HepG2 (cell line): ENCODE measurements around the gene ATP8A2. TPM values are rescaled to one million over a fixed set of nuclear protein-coding genes. Genes with fewer than 3 reads are reported as not detected.

Source experiments
- ATAC-seq: fragments of 200-7000 bp; cut with Tn5 transposase; 3 replicates; pipeline ENCODE4 v1.9.1; 2020; ENCODE audit warnings: mild to moderate bottlenecking, moderate library complexity
- BruUV-seq: library from RNA; stranded (reverse); fragments of 400-500 nt; replicated peaks from 2 replicates; lab custom pipeline; 2021; lab: Mats Ljungman, UMichigan
- CTCF ChIA-PET: fragments of 300-600 bp; formaldehyde crosslinking; extraction: SDS; loops from one replicate; lab custom pipeline; 2021; ENCODE audit warnings: low total read pairs, inconsistent platforms, low intra/inter-chr PET ratio; lab: Yijun Ruan, JAX
- POLR2A ChIA-PET: fragments of 350-600 bp; sonication (Branson Sonifier 250); formaldehyde crosslinking; loops from one replicate; lab custom pipeline; 2020; ENCODE audit warnings: antibody characterized with exemption, inconsistent platforms; lab: Yijun Ruan, JAX
- DNase-seq: peaks from one replicate; pipeline ENCODE4 v3.0.0-alpha.2; 2015; ENCODE audit warnings: low spot score
- FAIRE-seq: peaks from 3 replicates; lab custom pipeline; 2011; peaks lifted over from hg19 to GRCh38; lab: Jason Lieb, UNC
- H2AFZ ChIP-seq: one replicate; pipeline ENCODE4 v1.6.1; 2011; ENCODE audit warnings: low read length, inconsistent platforms
- H3K27ac ChIP-seq: fragments of 300-600 bp; 3 replicates; pipeline ENCODE4 v1.8.0; 2011; ENCODE audit warnings: mixed run types, mild to moderate bottlenecking, mixed read lengths, low read length, inconsistent platforms; ENCODE audit not compliant: insufficient read depth; ENCODE audit errors: extremely low read length
- H3K27me3 ChIP-seq, 2 experiments: fragments of 200-600 bp in 1 of 2; 2 replicates in 1 of 2; 3 replicates in 1 of 2; pipeline versions ENCODE4 v1.6.0 to v1.8.0; 2011; ENCODE audit warnings: low read length in 2 of 2, mild to moderate bottlenecking in 2 of 2, moderate library complexity in 2 of 2, inconsistent platforms in 1 of 2; ENCODE audit not compliant: insufficient read depth in 2 of 2, control insufficient read depth in 1 of 2
- H3K36me3 ChIP-seq, 2 experiments: fragments of 200-600 bp in 1 of 2; replicated peaks in 1 of 2; 2 replicates in 1 of 2; 3 replicates in 1 of 2; pipeline versions ENCODE4 v1.5.1 to v1.8.0; 2011; ENCODE audit warnings: low read length in 2 of 2, inconsistent platforms in 1 of 2; ENCODE audit not compliant: insufficient read depth in 2 of 2, control insufficient read depth in 1 of 2
- H3K4me1 ChIP-seq: 2 replicates; pipeline ENCODE4 v1.5.1; 2012; ENCODE audit warnings: low read length, inconsistent platforms; ENCODE audit not compliant: insufficient read depth
- H3K4me2 ChIP-seq: 2 replicates; pipeline ENCODE4 v1.6.0; 2011; ENCODE audit warnings: low read depth, low read length, inconsistent platforms
- H3K4me3 ChIP-seq, 3 experiments: fragments of 200-600 bp in 1 of 3; sonication (generic), shearing (Covaris generic) in 1 of 3; replicated peaks in 1 of 3; 2 replicates each; pipeline ENCODE4 v1.5.1; 2011 to 2016; ENCODE audit warnings: low read length in 3 of 3, inconsistent platforms in 2 of 3, low read depth in 2 of 3, mild to moderate bottlenecking in 2 of 3, control low read depth in 1 of 3, mixed read lengths in 1 of 3; ENCODE audit not compliant: insufficient read depth in 1 of 3
- H3K79me2 ChIP-seq: one replicate; pipeline ENCODE4 v1.6.1; 2011; ENCODE audit warnings: low read length, inconsistent platforms; ENCODE audit not compliant: insufficient read depth
- H3K9ac ChIP-seq: 2 replicates; pipeline ENCODE4 v1.6.0; 2011; ENCODE audit warnings: mild to moderate bottlenecking, low read depth, low read length, inconsistent platforms; ENCODE audit not compliant: insufficient read depth
- H3K9me3 ChIP-seq: 2 replicates; pipeline ENCODE4 v1.5.1; 2012; ENCODE audit warnings: mild to moderate bottlenecking, low read length
- H4K20me1 ChIP-seq: 2 replicates; pipeline ENCODE4 v1.6.0; 2011; ENCODE audit warnings: inconsistent platforms, mild to moderate bottlenecking, low read length, moderate library complexity; ENCODE audit not compliant: insufficient read depth
- ARID2 ChIP-seq: sonication (generic); formaldehyde crosslinking; IDR thresholded peaks from 2 replicates; pipeline ENCODE4 v1.8.1; 2022; ENCODE audit warnings: mild to moderate bottlenecking, missing genetic modification reagents, borderline replicate concordance
- CC2D1A ChIP-seq: sonication (generic); formaldehyde crosslinking; IDR thresholded peaks from 2 replicates; pipeline ENCODE4 v1.8.1; 2023; ENCODE audit warnings: mild to moderate bottlenecking, missing genetic modification reagents
- CSRNP1 ChIP-seq: sonication (generic); formaldehyde crosslinking; IDR thresholded peaks from 2 replicates; pipeline ENCODE4 v1.8.1; 2023; ENCODE audit warnings: mild to moderate bottlenecking, missing genetic modification reagents
- FOSL1 ChIP-seq: sonication (generic); formaldehyde crosslinking; IDR thresholded peaks from 2 replicates; pipeline ENCODE4 v1.9.0; 2021; ENCODE audit warnings: missing genetic modification reagents, borderline replicate concordance
- HNF1A ChIP-seq, 2 experiments: sonication (generic) in 1 of 2; formaldehyde crosslinking in 1 of 2; IDR thresholded peaks; 2 replicates each; pipeline versions ENCODE4 v1.4.0 to v1.6.1; 2016 to 2020; ENCODE audit warnings: borderline replicate concordance in 1 of 2, low read depth in 1 of 2, mild to moderate bottlenecking in 1 of 2, missing genetic modification reagents in 1 of 2
- MAFF ChIP-seq: IDR thresholded peaks from 2 replicates; pipeline ENCODE4 v1.6.1; 2011; ENCODE audit warnings: low read depth, low read length, improper control_type of control experiment
- POLR2A ChIP-seq, 2 experiments: IDR thresholded peaks; 2 replicates each; pipeline ENCODE4 v1.6.1; 2011; ENCODE audit warnings: low read depth in 2 of 2, low read length in 2 of 2, mild to moderate bottlenecking in 1 of 2, moderate library complexity in 1 of 2; ENCODE audit not compliant: insufficient read depth in 1 of 2
- ZNF354B ChIP-seq: sonication (generic); formaldehyde crosslinking; IDR thresholded peaks from 2 replicates; pipeline ENCODE4 v1.8.0; 2022; ENCODE audit warnings: mild to moderate bottlenecking, missing genetic modification reagents
- ZNF672 ChIP-seq: sonication (generic); formaldehyde crosslinking; IDR thresholded peaks from 2 replicates; pipeline ENCODE4 v1.8.1; 2022; ENCODE audit warnings: missing genetic modification reagents
- ZNF713 ChIP-seq: sonication (generic); formaldehyde crosslinking; IDR thresholded peaks from 2 replicates; pipeline ENCODE4 v1.4.0; 2020; ENCODE audit warnings: mild to moderate bottlenecking, missing genetic modification reagents
- ZNF775 ChIP-seq: sonication (generic); formaldehyde crosslinking; IDR thresholded peaks from 2 replicates; pipeline ENCODE4 v1.4.0; 2020; ENCODE audit warnings: missing genetic modification reagents, mild to moderate bottlenecking, moderate library complexity, borderline replicate concordance
- ZSCAN29 ChIP-seq: sonication (generic); formaldehyde crosslinking; conservative IDR thresholded peaks from 2 replicates; pipeline ENCODE4 v1.4.0; 2020; ENCODE audit warnings: mild to moderate bottlenecking, missing genetic modification reagents
- WGBS: methylation state at CpG from one replicate; pipeline ENCODE4 v1.1.6; 2017; ENCODE audit warnings: low lambda C conversion rate; 5-methylcytosine and 5-hydroxymethylcytosine counted together
- in situ Hi-C: cut with HindIII; loops from 2 replicates; pipeline ENCODE4 v1.10.0; 2017; ENCODE audit warnings: low pct_unique_long_range_greater_than_20kb; ENCODE audit not compliant: extremely low pct_ligation_motif_present
- intact Hi-C: fragments of 100-400 bp; cut with micrococcal nuclease; formaldehyde crosslinking; loops from one replicate; pipeline ENCODE4 v1.10.0; 2022; ENCODE audit not compliant: unreplicated experiment
- polyA plus RNA-seq, 8 experiments: library from polyadenylated mRNA; depleted of rRNA in 3 of 8; stranded (reverse) in 7 of 8; unstranded in 1 of 8; fragments of >200 nt; fragmentation: Illumina TruSeq in 4 of 8; extraction: Trizol in 4 of 8; gene quantifications; 2 replicates each; pipeline versions ENCODE4 v1.2.1 to v1.2.3, GENCODE V29; 2011 to 2016; ENCODE audit warnings: low read depth in 4 of 8, missing spikeins in 1 of 8, mixed read lengths in 1 of 8; ENCODE audit not compliant: insufficient read depth in 1 of 8
- total RNA-seq, 5 experiments: library from RNA; depleted of rRNA; stranded (reverse); fragments of >200 nt; fragmentation: Illumina TruSeq; extraction: Trizol; gene quantifications; 2 replicates each; pipeline ENCODE4 v1.2.3, GENCODE V29; 2016; ENCODE audit warnings: low read depth in 1 of 5
- TF ChIP-seq, protein P1 (sequence below): sonication (generic); formaldehyde crosslinking; IDR thresholded peaks from 2 replicates; pipeline ENCODE4 v1.8.1; 2022; ENCODE audit warnings: low read depth, mild to moderate bottlenecking, missing genetic modification reagents

ATP8A2 gene
- total and polyA plus RNA-seq, 2 of the 13 experiments (the other 11 are each of a cell fraction or from before 2014, with no cell fraction given): 0.09 TPM; not detected in 1

- Histone ChIP-seq H3K4me2 (no peak overlapping the region), H3K9me3 (no peaks in the 10 kb centered on the region), H2AFZ (no peak overlapping the region), H3K79me2 (no peaks in the 10 kb centered on the region), H3K27ac (no peak overlapping the region), H3K27me3 (no peaks in the 10 kb centered on the region), H3K4me3 (no peak overlapping the region), H3K36me3 (no peaks in the 10 kb centered on the region), H4K20me1 (no peaks in the 10 kb centered on the region), H3K4me1 (no peaks in the 10 kb centered on the region), H3K9ac (no peak overlapping the region)
- ATAC-seq (no peak), DNase-seq (no peak), FAIRE-seq (no peak)
- 3% methylated on average over 8 of the region's 8 CpGs for WGBS
- ChIA-PET CTCF (no interaction called here), POLR2A (no interaction called here)
- BruUV-seq: no TSS peak
- in situ Hi-C loops (no loop called here), intact Hi-C loops (no loop called here)
- no peak for TF ChIP-seq ZNF672 (CRISPR knock-in tag)
- TF ChIP-seq CSRNP1 (CRISPR knock-in tag): no peak
- no peak for TF ChIP-seq CC2D1A
- no peak for TF ChIP-seq ARID2 (CRISPR knock-in tag)
- no peak for TF ChIP-seq ZNF775
- TF ChIP-seq ZNF354B (CRISPR knock-in tag): no peak
- no peak for TF ChIP-seq FOSL1 (CRISPR knock-in tag)
- no peak for TF ChIP-seq HNF1A (IDR thresholded peaks at IDR 0.05; ENCODE audit: low read depth)
- no peak for TF ChIP-seq HNF1A (CRISPR knock-in tag; IDR thresholded peaks at IDR 0.05; ENCODE audit: borderline replicate concordance)
- TF ChIP-seq, protein P1, sequence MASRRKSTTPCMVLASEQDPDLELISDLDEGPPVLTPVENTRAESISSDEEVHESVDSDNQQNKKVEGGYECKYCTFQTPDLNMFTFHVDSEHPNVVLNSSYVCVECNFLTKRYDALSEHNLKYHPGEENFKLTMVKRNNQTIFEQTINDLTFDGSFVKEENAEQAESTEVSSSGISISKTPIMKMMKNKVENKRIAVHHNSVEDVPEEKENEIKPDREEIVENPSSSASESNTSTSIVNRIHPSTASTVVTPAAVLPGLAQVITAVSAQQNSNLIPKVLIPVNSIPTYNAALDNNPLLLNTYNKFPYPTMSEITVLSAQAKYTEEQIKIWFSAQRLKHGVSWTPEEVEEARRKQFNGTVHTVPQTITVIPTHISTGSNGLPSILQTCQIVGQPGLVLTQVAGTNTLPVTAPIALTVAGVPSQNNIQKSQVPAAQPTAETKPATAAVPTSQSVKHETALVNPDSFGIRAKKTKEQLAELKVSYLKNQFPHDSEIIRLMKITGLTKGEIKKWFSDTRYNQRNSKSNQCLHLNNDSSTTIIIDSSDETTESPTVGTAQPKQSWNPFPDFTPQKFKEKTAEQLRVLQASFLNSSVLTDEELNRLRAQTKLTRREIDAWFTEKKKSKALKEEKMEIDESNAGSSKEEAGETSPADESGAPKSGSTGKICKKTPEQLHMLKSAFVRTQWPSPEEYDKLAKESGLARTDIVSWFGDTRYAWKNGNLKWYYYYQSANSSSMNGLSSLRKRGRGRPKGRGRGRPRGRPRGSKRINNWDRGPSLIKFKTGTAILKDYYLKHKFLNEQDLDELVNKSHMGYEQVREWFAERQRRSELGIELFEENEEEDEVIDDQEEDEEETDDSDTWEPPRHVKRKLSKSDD: no peak
- no peak for TF ChIP-seq POLR2A (IDR thresholded peaks at IDR 0.05; ENCODE audit: insufficient read depth in 1 of 2, low read depth in 2 of 2, low read length in 2 of 2)
- no peak for TF ChIP-seq MAFF
- TF ChIP-seq ZSCAN29 (CRISPR knock-in tag): no peak
- TF ChIP-seq ZNF713 (CRISPR knock-in tag): no peak
Measured at GRCh38 chr13:25762795-25763377, 391.1 kb downstream of the ATP8A2 start.
